HepG2 (cell line): ENCODE measurements around the gene PIP5K1A. TPM values are rescaled to one million over a fixed set of nuclear protein-coding genes. Genes with fewer than 3 reads are reported as not detected.

ENCODE experiments used
- CCAR2 ChIP-seq: fragments of 200-400 bp; formaldehyde crosslinking; optimal IDR thresholded peaks from 2 replicates; pipeline ENCODE3; 2018; ENCODE audit warnings: low read depth, mild to moderate bottlenecking, low read length, moderate library complexity
- CEBPB ChIP-seq: IDR thresholded peaks from 2 replicates; pipeline ENCODE4 v1.6.1; 2011; ENCODE audit warnings: low read depth, low read length, improper control_type of control experiment, borderline replicate concordance
- EED ChIP-seq: sonication (generic); formaldehyde crosslinking; IDR thresholded peaks from 2 replicates; pipeline ENCODE4 v1.5.0; 2020; ENCODE audit warnings: mild to moderate bottlenecking, missing genetic modification reagents
- ELF3 ChIP-seq: IDR thresholded peaks from 2 replicates; pipeline ENCODE4 v1.6.1; 2016; ENCODE audit warnings: missing genetic modification reagents, missing compliant biosample characterization
- FLYWCH1 ChIP-seq: sonication (generic); formaldehyde crosslinking; IDR thresholded peaks from 2 replicates; pipeline ENCODE4 v1.8.1; 2023; ENCODE audit warnings: mild to moderate bottlenecking, missing genetic modification reagents
- FOXK2 ChIP-seq: fragments of 450-650 bp; IDR thresholded peaks from 2 replicates; pipeline ENCODE4 v1.6.1; 2016
- PHF20 ChIP-seq: sonication (generic); formaldehyde crosslinking; IDR thresholded peaks from 2 replicates; pipeline ENCODE4 v1.5.0; 2020; ENCODE audit warnings: mild to moderate bottlenecking, missing genetic modification reagents
- RAD21 ChIP-seq: fragments of 450-650 bp; formaldehyde crosslinking; IDR thresholded peaks from 2 replicates; pipeline ENCODE4 v1.5.0; 2020; ENCODE audit warnings: mild to moderate bottlenecking
- RXRB ChIP-seq: IDR thresholded peaks from 2 replicates; pipeline ENCODE4 v1.6.1; 2016; ENCODE audit warnings: borderline replicate concordance, missing genetic modification reagents, missing compliant biosample characterization
- SETDB1 ChIP-seq: sonication (generic); formaldehyde crosslinking; IDR thresholded peaks from 2 replicates; pipeline ENCODE4 v1.5.1; 2020; ENCODE audit warnings: missing genetic modification reagents, mild to moderate bottlenecking, borderline replicate concordance
- SMAD3 ChIP-seq: sonication (generic); formaldehyde crosslinking; IDR thresholded peaks from 2 replicates; pipeline ENCODE4 v1.4.0; 2020; ENCODE audit warnings: missing genetic modification reagents
- SRF ChIP-seq: IDR thresholded peaks from 2 replicates; pipeline ENCODE4 v1.6.1; 2011; ENCODE audit warnings: mild to moderate bottlenecking, low read depth, low read length, moderate library complexity
- U2AF1 ChIP-seq: fragments of 200-400 bp; formaldehyde crosslinking; optimal IDR thresholded peaks from 2 replicates; pipeline ENCODE3; 2017; ENCODE audit warnings: mild to moderate bottlenecking, low read depth, low read length
- ZNF280B ChIP-seq: sonication (generic); formaldehyde crosslinking; IDR thresholded peaks from 2 replicates; pipeline ENCODE4 v1.5.0; 2020; ENCODE audit warnings: missing genetic modification reagents, mild to moderate bottlenecking, borderline replicate concordance
- ZNF337 ChIP-seq: sonication (generic); formaldehyde crosslinking; IDR thresholded peaks from 2 replicates; pipeline ENCODE4 v1.5.1; 2020; ENCODE audit warnings: missing genetic modification reagents, low read depth, mild to moderate bottlenecking, borderline replicate concordance
- ZNF614 ChIP-seq: IDR thresholded peaks from 2 replicates; pipeline ENCODE4 v1.6.1; 2018; ENCODE audit warnings: missing biosample characterization, missing genetic modification reagents, inconsistent platforms, borderline replicate concordance
- ZNF781 ChIP-seq: sonication (generic); formaldehyde crosslinking; IDR thresholded peaks from 2 replicates; pipeline ENCODE4 v1.5.1; 2020; ENCODE audit warnings: borderline replicate concordance, mild to moderate bottlenecking, missing genetic modification reagents; ENCODE audit errors: not compliant biosample characterization
- polyA plus RNA-seq, 8 experiments: library from polyadenylated mRNA; depleted of rRNA in 3 of 8; stranded (reverse) in 7 of 8; unstranded in 1 of 8; fragments of >200 nt; fragmentation: Illumina TruSeq in 4 of 8; extraction: Trizol in 4 of 8; gene quantifications; 2 replicates each; pipeline versions ENCODE4 v1.2.1 to v1.2.3, GENCODE V29; 2011 to 2016; ENCODE audit warnings: low read depth in 4 of 8, missing spikeins in 1 of 8, mixed read lengths in 1 of 8; ENCODE audit not compliant: insufficient read depth in 1 of 8
- total RNA-seq, 5 experiments: library from RNA; depleted of rRNA; stranded (reverse); fragments of >200 nt; fragmentation: Illumina TruSeq; extraction: Trizol; gene quantifications; 2 replicates each; pipeline ENCODE4 v1.2.3, GENCODE V29; 2016; ENCODE audit warnings: low read depth in 1 of 5
- TF ChIP-seq, protein P1 (sequence below): sonication (generic); formaldehyde crosslinking; IDR thresholded peaks from 2 replicates; pipeline ENCODE4 v1.4.0; 2020; ENCODE audit warnings: missing genetic modification reagents, mild to moderate bottlenecking, borderline replicate concordance
- TF ChIP-seq, protein P2 (sequence below): fragments of 450-650 bp; IDR thresholded peaks from 2 replicates; pipeline ENCODE4 v1.6.1; 2017
- TF ChIP-seq, protein P3 (sequence below): sonication (generic); formaldehyde crosslinking; IDR thresholded peaks from 2 replicates; pipeline ENCODE4 v1.4.0; 2020; ENCODE audit warnings: missing genetic modification reagents
- TF ChIP-seq, protein P4 (sequence below): sonication (generic); formaldehyde crosslinking; IDR thresholded peaks from 2 replicates; pipeline ENCODE4 v1.9.0; 2021; ENCODE audit warnings: mild to moderate bottlenecking, missing genetic modification reagents

The PIP5K1A gene
- total and polyA plus RNA-seq, 2 of the 13 experiments (the other 11 are each of a cell fraction or from before 2014, with no cell fraction given), result 45.3 to 65.1 TPM

DNA sequence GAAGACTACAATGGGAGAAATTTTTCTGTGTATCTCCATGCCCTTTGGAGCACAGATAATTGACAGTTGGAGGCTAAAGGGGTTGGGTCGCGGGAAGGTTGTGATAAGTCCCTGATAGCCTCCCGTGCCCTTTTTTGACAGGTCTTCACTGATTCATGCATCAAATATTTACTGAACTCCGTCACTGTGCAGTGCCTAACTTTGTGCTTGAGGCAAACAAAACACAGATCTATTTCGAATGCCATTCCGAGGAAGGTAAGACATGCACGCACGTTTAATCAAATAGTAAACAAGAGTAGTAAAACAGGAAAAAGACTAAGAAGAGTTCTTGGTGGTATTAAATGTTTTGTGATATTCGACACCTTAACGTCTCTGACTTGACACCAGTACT lies 494 bp upstream of the PIP5K1A start (continued):
- TF ChIP-seq SMAD3 (CRISPR knock-in tag), result peak; percentile 5; the same call in 1 of the 2 replicates
- TF ChIP-seq ZNF614 (CRISPR knock-in tag), result no peak
- TF ChIP-seq, protein P1, sequence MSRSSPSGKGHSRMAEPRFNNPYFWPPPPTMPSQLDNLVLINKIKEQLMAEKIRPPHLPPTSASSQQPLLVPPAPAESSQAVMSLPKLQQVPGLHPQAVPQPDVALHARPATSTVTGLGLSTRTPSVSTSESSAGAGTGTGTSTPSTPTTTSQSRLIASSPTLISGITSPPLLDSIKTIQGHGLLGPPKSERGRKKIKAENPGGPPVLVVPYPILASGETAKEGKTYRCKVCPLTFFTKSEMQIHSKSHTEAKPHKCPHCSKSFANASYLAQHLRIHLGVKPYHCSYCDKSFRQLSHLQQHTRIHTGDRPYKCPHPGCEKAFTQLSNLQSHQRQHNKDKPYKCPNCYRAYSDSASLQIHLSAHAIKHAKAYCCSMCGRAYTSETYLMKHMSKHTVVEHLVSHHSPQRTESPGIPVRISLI (CRISPR knock-in tag), result no peak
- no peak for TF ChIP-seq CCAR2
- TF ChIP-seq, protein P2, sequence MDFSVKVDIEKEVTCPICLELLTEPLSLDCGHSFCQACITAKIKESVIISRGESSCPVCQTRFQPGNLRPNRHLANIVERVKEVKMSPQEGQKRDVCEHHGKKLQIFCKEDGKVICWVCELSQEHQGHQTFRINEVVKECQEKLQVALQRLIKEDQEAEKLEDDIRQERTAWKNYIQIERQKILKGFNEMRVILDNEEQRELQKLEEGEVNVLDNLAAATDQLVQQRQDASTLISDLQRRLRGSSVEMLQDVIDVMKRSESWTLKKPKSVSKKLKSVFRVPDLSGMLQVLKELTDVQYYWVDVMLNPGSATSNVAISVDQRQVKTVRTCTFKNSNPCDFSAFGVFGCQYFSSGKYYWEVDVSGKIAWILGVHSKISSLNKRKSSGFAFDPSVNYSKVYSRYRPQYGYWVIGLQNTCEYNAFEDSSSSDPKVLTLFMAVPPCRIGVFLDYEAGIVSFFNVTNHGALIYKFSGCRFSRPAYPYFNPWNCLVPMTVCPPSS, result no peak
- TF ChIP-seq FOXK2, result peak; percentile 68
- no peak for TF ChIP-seq RAD21
- TF ChIP-seq ZNF337 (CRISPR knock-in tag), result 0 out of 2 replicates have a peak, but pooled peaks have one; percentile 12
- no peak for TF ChIP-seq ELF3
- TF ChIP-seq, protein P3, sequence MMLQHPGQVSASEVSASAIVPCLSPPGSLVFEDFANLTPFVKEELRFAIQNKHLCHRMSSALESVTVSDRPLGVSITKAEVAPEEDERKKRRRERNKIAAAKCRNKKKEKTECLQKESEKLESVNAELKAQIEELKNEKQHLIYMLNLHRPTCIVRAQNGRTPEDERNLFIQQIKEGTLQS (CRISPR knock-in tag), result 0 out of 2 replicates have a peak, but pooled peaks have one; percentile 42
- TF ChIP-seq RXRB (CRISPR knock-in tag), result 0 out of 2 replicates have a peak, but pooled peaks have one; percentile 1
- no peak for TF ChIP-seq FLYWCH1 (CRISPR knock-in tag)
- no peak for TF ChIP-seq ZNF280B (CRISPR knock-in tag)
- TF ChIP-seq CEBPB, result no peak
- TF ChIP-seq PHF20 (CRISPR knock-in tag), result no peak
- no peak for TF ChIP-seq EED (CRISPR knock-in tag)
- TF ChIP-seq, protein P4, sequence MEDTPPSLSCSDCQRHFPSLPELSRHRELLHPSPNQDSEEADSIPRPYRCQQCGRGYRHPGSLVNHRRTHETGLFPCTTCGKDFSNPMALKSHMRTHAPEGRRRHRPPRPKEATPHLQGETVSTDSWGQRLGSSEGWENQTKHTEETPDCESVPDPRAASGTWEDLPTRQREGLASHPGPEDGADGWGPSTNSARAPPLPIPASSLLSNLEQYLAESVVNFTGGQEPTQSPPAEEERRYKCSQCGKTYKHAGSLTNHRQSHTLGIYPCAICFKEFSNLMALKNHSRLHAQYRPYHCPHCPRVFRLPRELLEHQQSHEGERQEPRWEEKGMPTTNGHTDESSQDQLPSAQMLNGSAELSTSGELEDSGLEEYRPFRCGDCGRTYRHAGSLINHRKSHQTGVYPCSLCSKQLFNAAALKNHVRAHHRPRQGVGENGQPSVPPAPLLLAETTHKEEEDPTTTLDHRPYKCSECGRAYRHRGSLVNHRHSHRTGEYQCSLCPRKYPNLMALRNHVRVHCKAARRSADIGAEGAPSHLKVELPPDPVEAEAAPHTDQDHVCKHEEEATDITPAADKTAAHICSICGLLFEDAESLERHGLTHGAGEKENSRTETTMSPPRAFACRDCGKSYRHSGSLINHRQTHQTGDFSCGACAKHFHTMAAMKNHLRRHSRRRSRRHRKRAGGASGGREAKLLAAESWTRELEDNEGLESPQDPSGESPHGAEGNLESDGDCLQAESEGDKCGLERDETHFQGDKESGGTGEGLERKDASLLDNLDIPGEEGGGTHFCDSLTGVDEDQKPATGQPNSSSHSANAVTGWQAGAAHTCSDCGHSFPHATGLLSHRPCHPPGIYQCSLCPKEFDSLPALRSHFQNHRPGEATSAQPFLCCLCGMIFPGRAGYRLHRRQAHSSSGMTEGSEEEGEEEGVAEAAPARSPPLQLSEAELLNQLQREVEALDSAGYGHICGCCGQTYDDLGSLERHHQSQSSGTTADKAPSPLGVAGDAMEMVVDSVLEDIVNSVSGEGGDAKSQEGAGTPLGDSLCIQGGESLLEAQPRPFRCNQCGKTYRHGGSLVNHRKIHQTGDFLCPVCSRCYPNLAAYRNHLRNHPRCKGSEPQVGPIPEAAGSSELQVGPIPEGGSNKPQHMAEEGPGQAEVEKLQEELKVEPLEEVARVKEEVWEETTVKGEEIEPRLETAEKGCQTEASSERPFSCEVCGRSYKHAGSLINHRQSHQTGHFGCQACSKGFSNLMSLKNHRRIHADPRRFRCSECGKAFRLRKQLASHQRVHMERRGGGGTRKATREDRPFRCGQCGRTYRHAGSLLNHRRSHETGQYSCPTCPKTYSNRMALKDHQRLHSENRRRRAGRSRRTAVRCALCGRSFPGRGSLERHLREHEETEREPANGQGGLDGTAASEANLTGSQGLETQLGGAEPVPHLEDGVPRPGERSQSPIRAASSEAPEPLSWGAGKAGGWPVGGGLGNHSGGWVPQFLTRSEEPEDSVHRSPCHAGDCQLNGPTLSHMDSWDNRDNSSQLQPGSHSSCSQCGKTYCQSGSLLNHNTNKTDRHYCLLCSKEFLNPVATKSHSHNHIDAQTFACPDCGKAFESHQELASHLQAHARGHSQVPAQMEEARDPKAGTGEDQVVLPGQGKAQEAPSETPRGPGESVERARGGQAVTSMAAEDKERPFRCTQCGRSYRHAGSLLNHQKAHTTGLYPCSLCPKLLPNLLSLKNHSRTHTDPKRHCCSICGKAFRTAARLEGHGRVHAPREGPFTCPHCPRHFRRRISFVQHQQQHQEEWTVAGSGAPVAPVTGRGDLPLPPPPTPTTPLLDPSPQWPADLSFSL (CRISPR knock-in tag), result no peak
- TF ChIP-seq ZNF781 (CRISPR knock-in tag), result peak; percentile 46
- no peak for TF ChIP-seq U2AF1
- TF ChIP-seq SRF, result no peak
- no peak for TF ChIP-seq SETDB1 (CRISPR knock-in tag)
